Activated T-cell treated with anti-CD3 and anti-CD28 coated beads for 4 hours (primary cell): ENCODE results near the gene C1QTNF12.
"Not testable (repeated sequence)": the region's sequence is repeated elsewhere in the genome, so short reads cannot be mapped to it uniquely, and the experiment has no call there.

Experiments
- DNase-seq: peaks from one replicate; pipeline ENCODE4 v3.0.0-alpha.2; 2020

Gene C1QTNF12

DNA sequence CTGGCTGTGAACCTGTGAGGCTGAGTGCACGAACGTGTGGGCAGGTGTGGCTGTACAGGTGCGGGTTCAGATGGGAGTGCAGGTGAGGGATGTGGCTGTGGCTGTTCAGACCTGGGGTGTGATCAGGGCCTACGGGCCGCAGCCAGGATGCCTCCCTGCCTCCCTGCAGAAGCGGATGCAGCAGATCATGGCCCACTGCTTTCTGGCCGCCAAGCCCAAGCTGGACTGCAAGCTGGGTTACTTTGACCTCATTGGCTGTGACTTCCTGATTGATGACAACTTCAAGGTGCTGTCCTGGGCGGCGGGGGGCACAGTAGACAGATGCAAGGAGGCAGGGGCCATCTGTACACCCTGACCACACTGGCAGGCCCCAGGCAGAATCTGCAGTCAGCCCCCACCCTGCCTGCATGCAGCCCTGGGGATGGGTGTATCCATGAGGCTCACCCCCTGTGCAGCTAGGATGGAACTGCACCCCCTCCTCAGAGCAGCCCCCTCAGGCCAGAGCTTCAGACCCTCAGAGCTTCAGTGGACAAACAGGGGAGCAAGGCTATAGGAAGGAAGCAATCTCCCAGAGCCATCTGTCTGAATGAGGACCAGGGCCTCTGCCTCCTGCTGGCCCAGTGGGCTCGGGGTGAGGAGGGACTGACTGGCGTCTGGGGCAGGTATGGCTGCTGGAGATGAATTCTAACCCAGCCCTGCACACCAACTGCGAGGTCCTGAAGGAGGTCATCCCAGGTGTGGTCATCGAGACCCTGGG, 49.9 kb downstream of the C1QTNF12 start:
- DNase-seq: no peak

GRCh38 chr1:1195726-1196125, 50.8 kb downstream of the C1QTNF12 start:
- DNase-seq: not testable (repeated sequence)

- DNase-seq: no peak
Measured at GRCh38 chr1:1194723-1195122, 51.8 kb downstream of the C1QTNF12 start.
